Fibroblast of skin of left quadriceps (primary cell): Measurements from ENCODE around the gene LRRTM4.
"Not testable (repeated sequence)": the region's sequence is repeated elsewhere in the genome, so short reads cannot be mapped to it uniquely, and the experiment has no call there.

ENCODE experiments used
- DNase-seq, 2 experiments: peaks; one replicate each; pipeline ENCODE4 v3.0.0-alpha.2; 2013; ENCODE audit warnings: low read depth in 2 of 2

Gene LRRTM4

GRCh38 chr2:76866464-76866863, 655.7 kb downstream of the LRRTM4 start:
- DNase-seq, result no peak

GRCh38 chr2:76862901-76863300, 659.3 kb downstream of the LRRTM4 start:
- no peak for DNase-seq

- no peak for DNase-seq
Measured at GRCh38 chr2:76861708-76862107, 660.5 kb downstream of the LRRTM4 start.

GRCh38 chr2:76851000-76851399, 671.2 kb downstream of the LRRTM4 start:
- DNase-seq, result no peak

GRCh38 chr2:76849086-76849485, 673.1 kb downstream of the LRRTM4 start:
- no peak for DNase-seq

- no peak for DNase-seq
Measured at GRCh38 chr2:76839826-76840225, 682.4 kb downstream of the LRRTM4 start.

GRCh38 chr2:76829374-76830234, 692.6 kb downstream of the LRRTM4 start:
- no peak for DNase-seq

- no peak for DNase-seq
Measured at GRCh38 chr2:76826691-76827090, 695.5 kb downstream of the LRRTM4 start.

GRCh38 chr2:76825140-76825970, 696.8 kb downstream of the LRRTM4 start:
- DNase-seq, result no peak

GRCh38 chr2:76821731-76822130, 700.4 kb downstream of the LRRTM4 start:
- no peak for DNase-seq

GRCh38 chr2:76813084-76813483, 709.1 kb downstream of the LRRTM4 start:
- no peak for DNase-seq

- DNase-seq, result no peak
Measured at GRCh38 chr2:76812156-76812555, 710.0 kb downstream of the LRRTM4 start.

GRCh38 chr2:76809136-76809535, 713.0 kb downstream of the LRRTM4 start:
- no peak for DNase-seq

GRCh38 chr2:76808732-76809131, 713.4 kb downstream of the LRRTM4 start:
- no peak for DNase-seq

- no peak for DNase-seq
Measured at GRCh38 chr2:76793647-76794334, 728.4 kb downstream of the LRRTM4 start.

GRCh38 chr2:76781313-76781712, 740.9 kb downstream of the LRRTM4 start:
- DNase-seq, result not testable (repeated sequence)

GRCh38 chr2:76763276-76763675, 758.9 kb downstream of the LRRTM4 start:
- no peak for DNase-seq

GRCh38 chr2:76760367-76760704, 761.8 kb downstream of the LRRTM4 start:
- no peak for DNase-seq

GRCh38 chr2:76759634-76760366, 762.4 kb downstream of the LRRTM4 start:
- DNase-seq, result no peak

GRCh38 chr2:76752506-76752905, 769.7 kb downstream of the LRRTM4 start:
- DNase-seq, result no peak

GRCh38 chr2:76749858-76750257, 772.3 kb downstream of the LRRTM4 start:
- DNase-seq, result no peak
